Hepatocyte (in vitro differentiated cells): ENCODE results near the gene COL6A3.

Experiments
- EZH2 ChIP-seq: fragments of 200-600 bp; sonication (generic); IDR thresholded peaks from 2 replicates; pipeline ENCODE4 v1.6.1; 2016; ENCODE audit warnings: antibody characterized with exemption, mild to moderate bottlenecking, borderline replicate concordance
- EZH2phosphoT487 ChIP-seq: fragments of 200-600 bp; sonication (generic); IDR thresholded peaks from one replicate; pipeline ENCODE4 v1.6.1; 2018; ENCODE audit warnings: antibody characterized with exemption, mild to moderate bottlenecking, low read depth, moderate library complexity; ENCODE audit not compliant: unreplicated experiment, severe bottlenecking
- TF ChIP-seq, protein P1 (sequence below): fragments of 200-600 bp; sonication (generic); IDR thresholded peaks from 2 replicates; pipeline ENCODE4 v1.5.1; 2016; ENCODE audit warnings: antibody characterized with exemption, mild to moderate bottlenecking; ENCODE audit not compliant: poor library complexity

DNA sequence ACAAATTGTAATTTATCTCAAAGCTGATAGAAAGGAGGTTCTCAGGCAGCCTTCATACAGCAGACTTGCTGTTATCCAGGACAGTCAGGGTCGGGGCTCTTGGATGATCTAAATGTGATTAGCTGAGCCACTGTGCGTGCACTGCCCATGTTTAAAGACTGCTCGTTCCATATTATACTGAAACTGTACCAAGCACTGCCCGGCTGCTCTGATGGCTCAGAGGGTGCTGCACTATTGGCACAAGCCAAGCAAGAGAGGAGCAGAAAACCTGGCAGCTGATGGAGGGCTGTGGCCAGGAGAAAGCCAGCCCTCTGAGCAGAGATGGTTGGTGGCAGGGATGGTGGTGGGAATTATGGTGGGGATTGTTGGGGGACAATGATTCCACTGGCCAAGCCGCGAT lies 63.4 kb downstream of the COL6A3 start:
- TF ChIP-seq EZH2 (no peak), EZH2phosphoT487 (no peak)
- TF ChIP-seq, protein P1, sequence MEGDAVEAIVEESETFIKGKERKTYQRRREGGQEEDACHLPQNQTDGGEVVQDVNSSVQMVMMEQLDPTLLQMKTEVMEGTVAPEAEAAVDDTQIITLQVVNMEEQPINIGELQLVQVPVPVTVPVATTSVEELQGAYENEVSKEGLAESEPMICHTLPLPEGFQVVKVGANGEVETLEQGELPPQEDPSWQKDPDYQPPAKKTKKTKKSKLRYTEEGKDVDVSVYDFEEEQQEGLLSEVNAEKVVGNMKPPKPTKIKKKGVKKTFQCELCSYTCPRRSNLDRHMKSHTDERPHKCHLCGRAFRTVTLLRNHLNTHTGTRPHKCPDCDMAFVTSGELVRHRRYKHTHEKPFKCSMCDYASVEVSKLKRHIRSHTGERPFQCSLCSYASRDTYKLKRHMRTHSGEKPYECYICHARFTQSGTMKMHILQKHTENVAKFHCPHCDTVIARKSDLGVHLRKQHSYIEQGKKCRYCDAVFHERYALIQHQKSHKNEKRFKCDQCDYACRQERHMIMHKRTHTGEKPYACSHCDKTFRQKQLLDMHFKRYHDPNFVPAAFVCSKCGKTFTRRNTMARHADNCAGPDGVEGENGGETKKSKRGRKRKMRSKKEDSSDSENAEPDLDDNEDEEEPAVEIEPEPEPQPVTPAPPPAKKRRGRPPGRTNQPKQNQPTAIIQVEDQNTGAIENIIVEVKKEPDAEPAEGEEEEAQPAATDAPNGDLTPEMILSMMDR: no peak
